ENCODE measurements around the gene SLC25A27. TPM values are rescaled to one million over a fixed set of nuclear protein-coding genes. Genes with fewer than 3 reads are reported as not detected.

The SLC25A27 gene
- total and polyA plus RNA-seq, 3 donors from 2014 or later: 26.3 to 81.8 (median 72.8) TPM

DNA sequence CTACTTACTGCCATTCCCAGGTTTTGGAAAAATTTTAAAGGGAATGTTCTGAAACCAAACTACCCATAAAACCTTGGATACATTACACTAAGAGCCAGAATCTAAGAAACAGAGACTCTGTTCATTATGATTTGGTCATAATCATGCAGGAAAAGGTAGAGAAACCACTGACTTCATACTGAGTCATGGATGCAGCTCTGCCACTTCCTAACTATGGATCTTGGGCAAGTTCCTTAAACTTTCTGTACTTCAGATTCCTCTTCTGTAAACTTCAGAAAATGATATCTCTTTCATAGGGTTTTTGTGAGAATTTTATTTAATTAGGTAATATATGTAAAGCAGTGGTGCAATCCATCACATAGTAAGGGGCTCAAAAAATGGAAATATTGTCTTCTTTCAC is 62.4 kb downstream of the SLC25A27 start:
- Histone ChIP-seq H3K27ac (no peak overlapping the region), H3K27me3 (no peaks in the 10 kb centered on the region), H3K9me3 (no peaks in the 10 kb centered on the region), H3K4me1 (no peaks in the 10 kb centered on the region), H3K4me3 (no peak overlapping the region), H3K36me3 (ENCODE audit: low read depth, missing control alignments) (no peaks in the 10 kb centered on the region)
- intact Hi-C loops (cut with DNase I; ENCODE audit: low total_unique reads): no loop called here
- TF ChIP-seq, protein P1, sequence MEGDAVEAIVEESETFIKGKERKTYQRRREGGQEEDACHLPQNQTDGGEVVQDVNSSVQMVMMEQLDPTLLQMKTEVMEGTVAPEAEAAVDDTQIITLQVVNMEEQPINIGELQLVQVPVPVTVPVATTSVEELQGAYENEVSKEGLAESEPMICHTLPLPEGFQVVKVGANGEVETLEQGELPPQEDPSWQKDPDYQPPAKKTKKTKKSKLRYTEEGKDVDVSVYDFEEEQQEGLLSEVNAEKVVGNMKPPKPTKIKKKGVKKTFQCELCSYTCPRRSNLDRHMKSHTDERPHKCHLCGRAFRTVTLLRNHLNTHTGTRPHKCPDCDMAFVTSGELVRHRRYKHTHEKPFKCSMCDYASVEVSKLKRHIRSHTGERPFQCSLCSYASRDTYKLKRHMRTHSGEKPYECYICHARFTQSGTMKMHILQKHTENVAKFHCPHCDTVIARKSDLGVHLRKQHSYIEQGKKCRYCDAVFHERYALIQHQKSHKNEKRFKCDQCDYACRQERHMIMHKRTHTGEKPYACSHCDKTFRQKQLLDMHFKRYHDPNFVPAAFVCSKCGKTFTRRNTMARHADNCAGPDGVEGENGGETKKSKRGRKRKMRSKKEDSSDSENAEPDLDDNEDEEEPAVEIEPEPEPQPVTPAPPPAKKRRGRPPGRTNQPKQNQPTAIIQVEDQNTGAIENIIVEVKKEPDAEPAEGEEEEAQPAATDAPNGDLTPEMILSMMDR (IDR thresholded peaks at IDR 0.05): no peak
- TF ChIP-seq POLR2A (IDR thresholded peaks at IDR 0.05): no peak
- DNase-seq: no peak

DNA sequence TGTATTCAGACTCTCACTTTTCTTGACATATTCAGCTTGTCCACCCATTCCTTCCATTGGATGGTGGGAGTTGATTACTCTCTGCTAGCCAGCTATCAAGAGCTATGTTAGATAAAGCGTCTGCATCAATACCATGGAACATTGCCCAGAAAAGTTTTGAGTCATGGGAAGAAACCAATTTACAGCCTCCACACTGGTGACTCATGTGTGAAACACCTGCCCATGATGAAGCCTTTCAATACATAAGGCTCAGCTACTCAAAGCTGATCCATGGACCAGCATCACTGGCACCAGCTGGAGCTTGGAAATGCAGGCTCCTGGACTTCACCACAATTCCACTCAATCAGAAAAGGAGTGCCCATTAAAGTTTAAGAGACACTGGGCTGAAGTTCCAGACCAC is 66.3 kb downstream of the SLC25A27 start:
- Histone ChIP-seq H3K36me3 (ENCODE audit: low read depth, missing control alignments) (no peaks in the 10 kb centered on the region), H3K4me1 (no peaks in the 10 kb centered on the region), H3K4me3 (no peak overlapping the region), H3K9me3 (no peaks in the 10 kb centered on the region), H3K27me3 (no peaks in the 10 kb centered on the region), H3K27ac (no peak overlapping the region)
- DNase-seq: no peak
- intact Hi-C loops (cut with DNase I; ENCODE audit: low total_unique reads): no loop called here
- WGBS, 2 donors: 61 to 69% methylated on average over 1 of the region's 1 CpG
- no peak for TF ChIP-seq POLR2A (IDR thresholded peaks at IDR 0.05)
- TF ChIP-seq, protein P1 (IDR thresholded peaks at IDR 0.05): no peak

DNA sequence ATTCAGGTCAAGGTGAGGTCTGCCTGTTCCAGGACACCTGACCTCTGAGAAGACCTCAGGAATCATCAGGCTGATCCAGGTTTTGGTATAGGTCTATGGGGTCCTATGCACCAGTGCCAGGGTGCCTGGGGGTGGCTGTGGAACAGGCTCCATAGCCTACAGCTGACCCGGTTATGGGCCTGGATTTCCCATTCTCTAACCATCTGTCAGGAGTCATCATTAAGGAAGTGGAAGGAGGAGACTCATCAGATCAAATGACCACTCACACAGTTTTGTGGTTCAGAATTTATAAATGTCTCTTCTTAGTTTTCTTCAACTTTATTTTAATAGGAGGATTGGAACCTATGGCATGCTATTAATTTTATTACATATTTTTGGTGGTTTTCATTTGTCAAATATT is 67.6 kb downstream of the SLC25A27 start:
- DNase-seq: no peak
- no peak overlapping the region for H3K27ac ChIP-seq
- intact Hi-C loops (cut with DNase I; ENCODE audit: low total_unique reads): no loop called here
- WGBS, 2 donors: 89 to 100% methylated on average over 1 of the region's 1 CpG
- H3K36me3 ChIP-seq (ENCODE audit: low read depth, missing control alignments): no peaks in the 10 kb centered on the region
- H3K4me3 ChIP-seq: no peak overlapping the region
- no peaks in the 10 kb centered on the region for H3K27me3 ChIP-seq
- no peaks in the 10 kb centered on the region for H3K9me3 ChIP-seq
- no peaks in the 10 kb centered on the region for H3K4me1 ChIP-seq
- TF ChIP-seq, protein P1 (IDR thresholded peaks at IDR 0.05): no peak
- no peak for TF ChIP-seq POLR2A (IDR thresholded peaks at IDR 0.05)

Other genes with a start within 250 kb of the SLC25A27 start
- gene RCAN2, start 161.5 kb upstream of the SLC25A27 start, total RNA-seq: 1 to 10 TPM; 6.3 to 7.1 TPM
- 17.4 TPM for gene RCAN2, start 161.5 kb upstream of the SLC25A27 start, polyA plus RNA-seq (ENCODE audit: insufficient read depth, low read depth, low replicate concordance)
- gene CYP39A1, start 157 bp upstream of the SLC25A27 start, total RNA-seq: 10 to 100 TPM; 13.5 to 14.1 TPM
- 6.5 TPM for gene CYP39A1, start 157 bp upstream of the SLC25A27 start, polyA plus RNA-seq (ENCODE audit: insufficient read depth, low read depth, low replicate concordance)
- gene TDRD6, start 34.9 kb downstream of the SLC25A27 start, total RNA-seq: 10 to 100 TPM; 28.1 to 42.2 TPM
- gene TDRD6, start 34.9 kb downstream of the SLC25A27 start, polyA plus RNA-seq (ENCODE audit: insufficient read depth, low read depth, low replicate concordance): 51.3 TPM
- gene PLA2G7, start 82.4 kb downstream of the SLC25A27 start, total RNA-seq: under 1 TPM; 0.31 to 0.74 TPM
- 2.1 TPM for gene PLA2G7, start 82.4 kb downstream of the SLC25A27 start, polyA plus RNA-seq (ENCODE audit: insufficient read depth, low read depth, low replicate concordance)
- not detected for gene ANKRD66, start 94.0 kb downstream of the SLC25A27 start, total RNA-seq
- gene ANKRD66, start 94.0 kb downstream of the SLC25A27 start, polyA plus RNA-seq (ENCODE audit: insufficient read depth, low read depth, low replicate concordance): 0.83 TPM
- under 1 TPM; 0.63 to 0.93 TPM for gene MEP1A, start 140.4 kb downstream of the SLC25A27 start, total RNA-seq
- 1.4 TPM for gene MEP1A, start 140.4 kb downstream of the SLC25A27 start, polyA plus RNA-seq (ENCODE audit: insufficient read depth, low read depth, low replicate concordance)